ENCODE measurements around the gene CCR6.

DNA sequence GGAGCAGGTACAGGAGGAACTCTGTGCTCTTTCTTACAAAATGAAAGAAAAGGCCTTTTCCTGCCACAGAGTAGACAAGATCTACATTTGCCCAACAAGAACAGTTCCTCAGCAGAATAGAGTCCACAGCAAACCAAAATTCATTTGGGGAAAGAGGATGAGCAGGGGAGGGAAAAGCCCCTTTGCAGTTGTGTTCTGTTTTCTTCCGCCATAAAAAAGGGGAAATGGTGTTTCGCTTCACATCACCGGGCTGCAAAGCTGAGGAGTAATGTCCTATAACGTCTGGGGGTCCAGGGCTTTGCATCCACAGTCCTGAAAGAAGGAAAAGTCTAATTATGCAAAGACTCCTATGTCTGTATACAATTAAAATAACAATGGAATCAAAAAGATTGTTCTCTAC, 35.0 kb downstream of the CCR6 start, which contains the start of gene GPR31:
- TF ChIP-seq POLR2A (IDR thresholded peaks at IDR 0.05): no peak
- TF ChIP-seq, protein P1, sequence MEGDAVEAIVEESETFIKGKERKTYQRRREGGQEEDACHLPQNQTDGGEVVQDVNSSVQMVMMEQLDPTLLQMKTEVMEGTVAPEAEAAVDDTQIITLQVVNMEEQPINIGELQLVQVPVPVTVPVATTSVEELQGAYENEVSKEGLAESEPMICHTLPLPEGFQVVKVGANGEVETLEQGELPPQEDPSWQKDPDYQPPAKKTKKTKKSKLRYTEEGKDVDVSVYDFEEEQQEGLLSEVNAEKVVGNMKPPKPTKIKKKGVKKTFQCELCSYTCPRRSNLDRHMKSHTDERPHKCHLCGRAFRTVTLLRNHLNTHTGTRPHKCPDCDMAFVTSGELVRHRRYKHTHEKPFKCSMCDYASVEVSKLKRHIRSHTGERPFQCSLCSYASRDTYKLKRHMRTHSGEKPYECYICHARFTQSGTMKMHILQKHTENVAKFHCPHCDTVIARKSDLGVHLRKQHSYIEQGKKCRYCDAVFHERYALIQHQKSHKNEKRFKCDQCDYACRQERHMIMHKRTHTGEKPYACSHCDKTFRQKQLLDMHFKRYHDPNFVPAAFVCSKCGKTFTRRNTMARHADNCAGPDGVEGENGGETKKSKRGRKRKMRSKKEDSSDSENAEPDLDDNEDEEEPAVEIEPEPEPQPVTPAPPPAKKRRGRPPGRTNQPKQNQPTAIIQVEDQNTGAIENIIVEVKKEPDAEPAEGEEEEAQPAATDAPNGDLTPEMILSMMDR (IDR thresholded peaks at IDR 0.05): no peak
